ENCODE data around the gene TTC21A.
"Not testable (repeated sequence)": the region's sequence is repeated elsewhere in the genome, so short reads cannot be mapped to it uniquely, and the experiment has no call there.

TTC21A gene

GRCh38 chr3:39107388-39108199 lies at the start of gene TTC21A, which contains the start of gene GORASP1:
TTC21A (plus strand) TSS chr3:39107680; CDS start chr3:39107838, 158 bp downstream.
GORASP1 (minus strand) TSS chr3:39107627; CDS start chr3:39107541, 86 bp downstream.
- DNase-seq (ENCODE audit: low read depth), result peak; percentile 58

DNA sequence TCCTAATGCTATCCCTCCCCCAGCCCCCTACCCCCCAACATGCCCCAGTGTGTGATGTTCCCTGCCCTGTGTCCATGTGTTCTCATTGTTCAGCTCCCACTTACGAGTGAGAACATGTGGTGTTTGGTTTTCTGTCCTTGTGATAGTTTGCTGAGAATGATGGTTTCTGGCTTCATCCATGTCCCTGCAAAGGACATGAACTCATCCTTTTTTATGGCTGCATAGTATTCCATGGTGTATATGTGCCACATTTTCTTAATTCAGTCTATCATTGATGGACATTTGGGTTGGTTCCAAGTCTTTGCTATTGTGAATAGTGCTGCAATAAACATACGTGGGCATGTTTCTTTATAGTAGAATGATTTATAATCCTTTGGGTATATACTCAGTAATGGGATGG lies 46.3 kb upstream of the TTC21A start:
- not testable (repeated sequence) for DNase-seq (ENCODE audit: low read depth)

DNA sequence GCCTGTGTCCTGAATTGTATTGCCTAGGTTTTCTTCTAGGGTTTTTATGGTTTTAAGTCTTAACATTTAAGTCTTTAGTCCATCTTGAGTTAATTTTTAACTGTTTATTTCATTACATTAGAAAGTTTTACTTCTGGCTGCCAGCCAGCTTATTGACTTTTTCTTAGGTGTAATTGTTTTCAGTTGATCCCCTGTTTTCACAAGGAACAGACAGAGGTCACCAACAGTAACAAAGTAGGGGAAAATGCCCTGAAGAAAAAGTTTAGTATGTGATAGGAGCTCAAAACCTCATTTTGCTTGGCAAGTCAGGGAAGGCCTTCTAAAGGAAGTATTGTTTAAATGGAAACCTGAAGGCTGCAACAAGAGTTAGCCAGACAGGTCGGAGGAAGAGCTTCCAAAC lies 45.3 kb upstream of the TTC21A start:
- no peak for DNase-seq (ENCODE audit: low read depth)

DNA sequence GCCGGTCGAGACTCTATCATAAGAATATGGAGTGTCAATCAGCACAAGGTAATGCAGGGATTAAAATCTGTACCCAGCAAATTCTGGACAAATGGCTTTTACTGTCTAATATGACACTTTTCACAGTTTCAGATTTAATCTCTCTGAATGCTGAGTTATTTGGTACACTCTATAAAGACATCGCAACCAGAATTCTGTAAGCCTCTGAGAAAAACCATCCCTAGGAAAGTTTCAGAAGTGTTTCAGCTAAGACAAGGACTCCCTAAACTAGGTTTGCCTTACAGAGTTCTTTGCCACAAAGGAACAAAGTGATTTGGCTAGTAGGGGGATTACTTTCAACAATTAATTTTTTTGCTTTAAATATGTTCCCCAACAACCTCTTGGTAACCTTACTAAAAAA lies 44.3 kb upstream of the TTC21A start:
- no peak for DNase-seq (ENCODE audit: low read depth)

DNA sequence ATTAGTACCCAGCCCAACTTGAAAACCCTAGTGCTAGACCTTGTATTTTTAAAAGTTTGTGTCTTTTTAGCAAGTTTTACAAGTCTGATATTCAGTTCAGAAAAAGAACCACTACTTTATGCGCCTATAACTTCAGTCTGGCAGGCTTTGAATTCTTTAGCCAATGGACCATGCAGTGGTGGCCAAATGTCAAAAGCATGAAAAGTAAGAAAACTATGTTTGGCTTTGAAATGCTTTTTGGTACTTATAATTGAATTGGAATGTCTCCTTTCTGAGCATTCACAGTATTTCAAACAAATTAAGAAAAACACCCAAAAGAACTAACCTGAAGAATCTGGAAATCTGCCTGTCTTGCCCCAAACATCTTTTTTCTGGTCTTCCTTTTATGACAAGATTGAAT lies 42.8 kb upstream of the TTC21A start:
- no peak for DNase-seq (ENCODE audit: low read depth)

DNA sequence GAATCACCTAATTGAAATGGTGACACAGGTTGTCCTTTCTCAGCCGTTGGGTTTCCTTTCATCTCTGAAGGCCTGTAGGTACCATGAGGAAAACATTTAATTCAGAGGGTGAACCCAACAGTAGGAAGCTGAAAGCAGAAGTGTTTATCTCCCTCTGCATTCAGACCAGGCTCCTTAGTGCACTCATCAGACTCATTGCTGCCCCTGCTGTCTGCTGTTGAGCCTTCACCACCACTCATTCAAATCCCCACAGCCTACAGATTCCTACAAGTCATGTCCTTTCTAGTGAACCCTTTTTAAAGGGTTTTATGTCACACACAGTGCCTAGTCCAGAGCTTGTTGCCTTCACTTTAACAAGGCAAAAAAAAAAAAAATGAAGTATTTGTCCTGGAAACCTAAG lies 42.3 kb upstream of the TTC21A start:
- DNase-seq (ENCODE audit: low read depth), result peak; percentile 32

GRCh38 chr3:39067286-39067685 lies 40.2 kb upstream of the TTC21A start:
- no peak for DNase-seq (ENCODE audit: low read depth)

- DNase-seq (ENCODE audit: low read depth), result no peak
These were observed 38.9 kb upstream of the TTC21A start for GRCh38 chr3:39068556-39068955.

- DNase-seq (ENCODE audit: low read depth), result no peak
These were observed 31.6 kb upstream of the TTC21A start for GRCh38 chr3:39075910-39076309.

DNA sequence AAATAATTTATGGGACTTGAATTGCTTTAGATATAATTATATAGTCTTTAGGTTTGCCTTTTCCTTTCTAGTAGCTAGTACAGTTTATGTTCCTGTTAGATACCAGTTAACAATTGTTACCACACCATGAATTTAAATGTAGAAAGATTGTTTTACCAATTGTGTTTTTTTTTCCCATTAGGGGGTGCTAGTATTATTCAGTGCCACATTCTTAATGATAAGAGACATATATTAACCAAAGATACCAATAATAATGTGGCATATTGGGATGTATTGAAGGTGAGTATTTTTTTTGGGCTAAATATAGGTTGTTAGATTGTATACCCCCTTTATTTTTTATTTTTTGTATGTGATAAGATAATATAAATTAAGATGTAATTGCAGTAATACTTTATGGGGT lies 27.9 kb upstream of the TTC21A start:
- no peak for DNase-seq (ENCODE audit: low read depth)

GRCh38 chr3:39080026-39080425 lies 27.5 kb upstream of the TTC21A start:
- DNase-seq (ENCODE audit: low read depth), result no peak

GRCh38 chr3:39082666-39083313 lies 24.7 kb upstream of the TTC21A start:
- no peak for DNase-seq (ENCODE audit: low read depth)

DNA sequence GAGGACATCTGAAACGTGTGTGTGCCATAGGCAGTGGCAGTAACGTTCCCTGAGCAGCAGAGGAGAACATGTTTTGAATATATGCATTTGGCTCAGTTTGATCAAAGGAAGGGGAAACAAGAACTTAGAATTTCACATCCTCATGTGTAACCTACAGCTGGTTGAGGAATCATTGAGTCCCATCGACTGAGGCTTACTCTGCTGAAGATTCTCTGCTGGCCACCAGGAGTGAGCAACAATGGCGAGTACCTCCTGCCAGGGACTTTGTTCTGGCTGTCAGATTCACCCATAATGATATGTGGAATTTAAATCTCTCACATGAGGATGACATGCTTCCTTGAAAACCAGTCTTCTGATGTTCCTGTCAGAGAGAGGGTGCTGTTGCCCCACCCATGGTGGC lies 21.3 kb upstream of the TTC21A start:
- DNase-seq (ENCODE audit: low read depth), result no peak

- DNase-seq (ENCODE audit: low read depth), result no peak
These were observed 19.0 kb upstream of the TTC21A start for GRCh38 chr3:39088456-39088855.

DNA sequence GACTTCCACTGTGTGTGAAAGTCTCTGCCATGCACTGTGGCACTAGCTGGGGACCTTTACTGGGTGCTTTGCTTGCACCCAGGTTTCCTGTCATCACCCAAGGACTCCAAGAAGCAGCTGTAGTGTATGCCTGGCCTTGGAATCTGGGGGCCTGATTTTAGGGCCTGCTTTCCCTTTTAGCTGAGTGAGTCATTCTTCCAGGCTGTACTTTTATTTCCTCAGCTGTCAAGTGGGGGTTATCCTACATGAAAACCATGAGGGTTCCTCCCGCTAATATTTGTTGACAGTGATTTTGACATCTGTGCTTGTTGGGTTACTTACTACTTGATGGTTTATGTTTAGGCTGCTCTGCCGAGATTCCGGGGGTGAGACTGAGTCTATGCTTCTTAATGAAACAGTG lies 18.6 kb upstream of the TTC21A start:
- DNase-seq (ENCODE audit: low read depth), result no peak

DNA sequence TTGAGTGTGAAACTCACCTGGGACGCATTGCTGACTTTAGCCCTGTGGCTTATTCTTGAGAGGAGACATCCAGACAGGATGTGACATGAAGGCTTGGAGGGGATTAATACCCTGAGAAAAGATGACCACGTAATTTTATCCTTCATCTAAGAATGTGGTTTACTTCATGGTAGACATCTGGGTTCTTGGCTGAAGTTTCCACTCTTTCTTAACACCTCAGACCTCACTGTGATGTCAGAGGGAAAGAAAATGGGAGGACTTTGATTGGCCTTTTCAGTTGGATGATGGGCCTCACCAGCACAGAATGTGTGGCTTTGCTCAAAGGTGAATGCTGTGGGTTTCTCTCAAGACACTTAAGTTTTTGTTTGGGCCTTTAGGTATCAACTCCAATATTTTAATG lies 16.6 kb upstream of the TTC21A start:
- DNase-seq (ENCODE audit: low read depth), result no peak

GRCh38 chr3:39094851-39095677 lies 12.4 kb upstream of the TTC21A start:
- DNase-seq (ENCODE audit: low read depth), result peak; percentile 33

- no peak for DNase-seq (ENCODE audit: low read depth)
These were observed 11.7 kb upstream of the TTC21A start for GRCh38 chr3:39095778-39096177.

DNA sequence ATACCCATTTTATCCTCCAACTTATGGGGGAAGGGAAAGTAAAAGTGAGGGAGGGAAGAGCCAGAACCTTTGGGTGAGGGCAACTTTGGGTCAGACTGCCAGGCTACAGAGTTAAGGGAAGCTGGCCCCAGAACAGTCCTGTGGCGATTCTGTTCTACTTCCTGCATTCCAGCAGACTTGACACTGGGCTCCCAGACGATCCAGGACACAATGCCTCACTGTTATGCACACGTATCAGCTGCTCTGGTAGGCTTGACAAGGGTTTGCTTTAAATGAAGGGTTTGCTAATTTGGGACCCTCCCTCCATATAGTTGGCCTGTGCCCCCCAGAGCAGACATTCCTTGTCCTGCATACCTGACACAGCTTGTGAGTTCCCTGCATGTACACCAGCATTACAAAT lies 10.7 kb upstream of the TTC21A start:
- DNase-seq (ENCODE audit: low read depth), result no peak

DNA sequence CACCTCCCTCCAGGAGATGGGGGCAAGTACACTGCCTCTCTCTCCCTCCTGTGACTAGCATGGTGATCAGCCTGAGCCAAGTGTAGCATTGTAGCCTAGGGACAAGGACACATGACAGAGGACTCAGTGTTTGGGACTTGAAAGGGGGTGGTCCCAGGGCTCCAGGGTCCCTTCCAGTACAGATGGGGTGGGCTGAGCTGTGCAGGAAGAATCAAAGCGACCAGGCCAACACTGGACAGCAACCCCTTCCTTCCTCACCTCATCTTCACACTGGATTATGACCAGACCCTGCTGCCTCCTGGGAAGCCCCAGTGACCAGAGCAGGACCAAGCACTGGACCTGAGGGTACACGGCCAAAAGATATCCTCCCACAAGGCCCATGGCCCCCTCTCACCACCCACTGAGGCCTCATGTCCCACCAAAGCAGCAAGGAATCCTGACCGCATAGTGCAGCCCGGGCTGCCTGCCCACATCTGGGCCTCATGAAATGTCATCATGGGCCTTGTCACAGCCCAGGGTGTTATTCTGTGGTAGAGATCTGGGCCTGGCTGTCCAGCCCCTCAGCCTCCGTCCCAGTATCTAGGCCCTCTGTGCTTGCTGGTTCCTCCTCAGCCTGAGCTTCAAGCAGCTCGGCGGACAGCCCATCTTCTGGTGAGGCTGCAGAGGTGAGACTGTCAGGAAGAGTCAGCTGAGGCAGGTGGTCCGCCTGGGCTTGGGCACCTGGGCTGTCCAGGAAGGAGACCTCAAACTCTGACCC lies 9.6 kb upstream of the TTC21A start:
- no peak for DNase-seq (ENCODE audit: low read depth)

- no peak for DNase-seq (ENCODE audit: low read depth)
These were observed 8.9 kb upstream of the TTC21A start for GRCh38 chr3:39098473-39099000.

GRCh38 chr3:39099242-39099641 lies 8.2 kb upstream of the TTC21A start:
- DNase-seq (ENCODE audit: low read depth), result no peak

Data from CMK (cell line).